AG09309 (cell line): ENCODE measurements around the gene CLDN24.
"Not testable (repeated sequence)": the region's sequence is repeated elsewhere in the genome, so short reads cannot be mapped to it uniquely, and the experiment has no call there.

ENCODE experiments used
- DNase-seq: peaks from one replicate; pipeline ENCODE4 v3.0.0-alpha.2; 2010; ENCODE audit warnings: low read depth
- H3K4me3 ChIP-seq: 2 replicates; pipeline ENCODE4 v1.5.1; 2011; ENCODE audit warnings: mild to moderate bottlenecking, low read depth, low read length, moderate library complexity; ENCODE audit not compliant: control insufficient read depth
- TF ChIP-seq, protein P1 (sequence below): IDR thresholded peaks from 2 replicates; pipeline ENCODE4 v1.5.1; 2011; ENCODE audit warnings: mild to moderate bottlenecking, low read depth, low read length, inconsistent platforms; ENCODE audit not compliant: insufficient read depth, control insufficient read depth; ENCODE audit errors: missing control alignments

CLDN24 gene

DNA sequence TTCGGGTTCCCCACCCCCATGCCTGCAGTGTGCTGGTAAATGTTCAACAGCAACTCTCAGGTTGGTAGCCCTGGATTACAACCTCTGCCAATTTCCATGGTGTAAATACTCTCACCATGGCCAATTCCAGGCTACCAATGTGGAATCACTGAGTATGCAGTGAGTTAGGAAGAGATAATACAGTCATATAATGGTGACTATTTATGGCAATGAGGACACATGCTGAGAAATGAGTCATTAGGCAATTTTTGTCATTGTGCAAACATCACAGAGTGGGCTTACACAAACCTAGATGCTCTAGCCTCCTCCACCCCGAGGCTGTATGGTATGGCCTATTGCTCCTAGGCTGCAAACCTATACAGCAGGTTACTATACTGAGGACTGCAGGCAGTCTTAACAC is 4.6 kb upstream of the CLDN24 start:
- TF ChIP-seq, protein P1, sequence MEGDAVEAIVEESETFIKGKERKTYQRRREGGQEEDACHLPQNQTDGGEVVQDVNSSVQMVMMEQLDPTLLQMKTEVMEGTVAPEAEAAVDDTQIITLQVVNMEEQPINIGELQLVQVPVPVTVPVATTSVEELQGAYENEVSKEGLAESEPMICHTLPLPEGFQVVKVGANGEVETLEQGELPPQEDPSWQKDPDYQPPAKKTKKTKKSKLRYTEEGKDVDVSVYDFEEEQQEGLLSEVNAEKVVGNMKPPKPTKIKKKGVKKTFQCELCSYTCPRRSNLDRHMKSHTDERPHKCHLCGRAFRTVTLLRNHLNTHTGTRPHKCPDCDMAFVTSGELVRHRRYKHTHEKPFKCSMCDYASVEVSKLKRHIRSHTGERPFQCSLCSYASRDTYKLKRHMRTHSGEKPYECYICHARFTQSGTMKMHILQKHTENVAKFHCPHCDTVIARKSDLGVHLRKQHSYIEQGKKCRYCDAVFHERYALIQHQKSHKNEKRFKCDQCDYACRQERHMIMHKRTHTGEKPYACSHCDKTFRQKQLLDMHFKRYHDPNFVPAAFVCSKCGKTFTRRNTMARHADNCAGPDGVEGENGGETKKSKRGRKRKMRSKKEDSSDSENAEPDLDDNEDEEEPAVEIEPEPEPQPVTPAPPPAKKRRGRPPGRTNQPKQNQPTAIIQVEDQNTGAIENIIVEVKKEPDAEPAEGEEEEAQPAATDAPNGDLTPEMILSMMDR, result no peak
- DNase-seq, result no peak
- H3K4me3 ChIP-seq, result no peak overlapping the region

DNA sequence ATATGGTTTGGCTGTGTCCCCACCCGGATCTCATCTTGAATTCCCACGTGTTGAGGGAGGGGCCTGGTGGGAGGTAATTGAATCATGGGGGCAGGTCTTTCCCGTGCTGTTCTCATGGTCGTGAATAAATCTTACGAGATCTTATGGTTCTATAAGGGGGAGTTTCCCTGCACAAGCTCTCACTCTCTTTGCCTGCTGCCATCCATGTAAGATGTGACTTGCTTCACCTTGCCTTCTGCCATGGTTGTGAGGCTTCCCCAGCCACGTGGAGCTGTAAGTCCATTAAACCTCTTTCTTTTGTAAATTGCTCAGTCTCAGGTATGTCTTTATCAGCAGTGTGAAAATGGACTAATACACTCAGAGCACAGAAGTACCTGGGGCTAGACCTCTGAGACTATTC is 4.2 kb upstream of the CLDN24 start:
- H3K4me3 ChIP-seq, DNase-seq: not testable (repeated sequence)

DNA sequence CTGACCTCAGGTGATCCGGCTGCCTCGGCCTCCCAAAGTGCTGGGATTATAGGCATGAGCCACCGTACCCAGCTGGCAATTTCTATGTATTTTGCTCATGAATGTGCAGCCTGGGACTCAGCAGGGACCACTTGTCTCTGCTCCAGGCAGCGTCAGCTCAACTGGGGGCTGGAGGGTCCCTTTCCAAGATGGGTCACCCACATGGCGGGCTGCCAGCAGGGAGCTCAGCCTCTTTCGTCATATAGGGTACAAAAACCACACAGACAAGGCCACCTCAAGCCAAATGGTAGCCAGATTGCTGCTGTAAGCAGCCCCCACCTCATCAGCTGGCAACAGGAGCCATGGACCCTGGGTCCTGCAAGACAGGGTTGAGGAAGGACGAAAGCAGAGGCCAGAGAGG is 2.4 kb upstream of the CLDN24 start:
- DNase-seq, result no peak
- H3K4me3 ChIP-seq, result no peak overlapping the region
- TF ChIP-seq, protein P1, result no peak

DNA sequence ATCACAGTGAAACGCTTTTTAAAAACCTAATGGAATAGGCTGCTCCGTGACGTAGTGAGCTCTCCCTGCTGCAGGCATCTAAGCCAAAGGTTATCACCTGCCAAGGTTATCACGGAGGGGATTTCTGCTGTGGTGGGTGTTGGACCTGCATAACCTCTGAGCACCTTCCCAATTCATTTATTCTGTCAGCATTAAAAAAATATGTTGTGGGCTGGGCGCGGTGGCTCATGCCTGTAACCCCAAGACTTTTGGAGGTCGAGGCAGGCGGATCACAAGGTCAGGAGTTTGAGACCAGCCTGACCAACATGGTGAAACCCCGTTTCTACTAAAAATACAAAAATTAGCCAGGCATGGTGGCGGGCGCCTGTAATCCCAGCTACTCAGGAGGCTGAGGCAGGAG is 1.8 kb upstream of the CLDN24 start:
- H3K4me3 ChIP-seq, result not testable (repeated sequence)

DNA sequence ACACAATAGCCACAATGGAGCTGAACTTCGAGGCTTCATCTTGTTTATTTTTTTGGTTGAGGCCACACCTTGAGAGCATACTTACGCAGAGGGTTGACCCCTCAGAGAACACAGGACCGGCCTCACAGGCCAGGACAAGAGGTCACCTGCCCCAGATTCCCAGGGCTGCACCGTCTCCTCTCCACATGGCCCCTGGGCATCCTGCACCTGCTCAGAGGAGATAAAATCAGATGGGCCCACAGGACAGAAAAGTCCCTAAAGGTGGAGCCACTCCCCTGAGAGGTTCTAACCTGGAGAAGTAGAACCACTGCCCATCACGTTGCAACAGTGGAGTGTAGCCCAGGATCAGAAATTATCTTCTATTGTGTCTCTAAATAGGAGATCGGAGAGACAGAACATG is 1.1 kb upstream of the CLDN24 start:
- no peak overlapping the region for H3K4me3 ChIP-seq
- TF ChIP-seq, protein P1, result no peak
- DNase-seq, result no peak

More for the DNA sequence above, 1.8 kb upstream of the CLDN24 start:
- DNase-seq, result not testable (repeated sequence)

DNA sequence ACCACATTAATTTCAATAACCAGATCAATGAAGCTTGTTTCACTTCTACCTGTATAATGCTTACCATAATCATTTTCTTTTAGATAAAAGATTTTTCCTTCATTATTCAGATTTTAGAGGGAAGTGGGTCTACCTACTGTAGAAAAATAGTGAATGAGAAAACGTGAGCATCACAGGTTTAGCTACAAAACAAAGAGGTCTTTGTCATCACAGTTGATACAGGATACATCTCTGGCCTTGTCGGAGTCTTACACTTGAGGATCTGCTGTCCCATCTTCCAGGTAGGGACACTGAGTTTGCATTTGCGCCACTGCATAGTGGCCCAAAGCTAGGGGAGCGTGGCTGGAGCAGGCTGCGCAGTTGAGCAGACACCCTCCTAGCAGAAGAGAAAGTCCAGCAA is 710 bp downstream of the CLDN24 start:
- no peak for DNase-seq
- TF ChIP-seq, protein P1, result no peak

DNA sequence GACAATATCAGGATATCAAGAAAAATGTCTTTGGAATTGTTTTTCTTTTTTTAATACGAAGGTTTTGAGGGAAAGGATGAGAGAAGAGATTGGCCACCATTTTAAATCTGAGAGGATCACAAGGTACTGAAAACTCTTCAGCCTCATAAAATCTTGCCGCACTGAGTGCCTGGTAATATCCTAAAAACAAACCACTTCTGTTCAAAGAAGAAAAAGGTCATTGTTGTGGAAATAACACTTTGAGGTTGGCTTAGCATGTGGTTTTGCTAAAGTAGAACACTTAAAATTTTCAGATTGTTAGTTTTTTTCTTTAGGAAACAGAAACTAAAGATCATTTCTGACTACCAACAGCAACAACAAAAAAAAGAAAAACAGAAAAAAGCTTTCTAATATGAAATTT is 1.1 kb downstream of the CLDN24 start:
- TF ChIP-seq, protein P1, result no peak
- H3K4me3 ChIP-seq, result no peak overlapping the region
- DNase-seq, result no peak

More for the DNA sequence above, 710 bp downstream of the CLDN24 start:
- no peak overlapping the region for H3K4me3 ChIP-seq

DNA sequence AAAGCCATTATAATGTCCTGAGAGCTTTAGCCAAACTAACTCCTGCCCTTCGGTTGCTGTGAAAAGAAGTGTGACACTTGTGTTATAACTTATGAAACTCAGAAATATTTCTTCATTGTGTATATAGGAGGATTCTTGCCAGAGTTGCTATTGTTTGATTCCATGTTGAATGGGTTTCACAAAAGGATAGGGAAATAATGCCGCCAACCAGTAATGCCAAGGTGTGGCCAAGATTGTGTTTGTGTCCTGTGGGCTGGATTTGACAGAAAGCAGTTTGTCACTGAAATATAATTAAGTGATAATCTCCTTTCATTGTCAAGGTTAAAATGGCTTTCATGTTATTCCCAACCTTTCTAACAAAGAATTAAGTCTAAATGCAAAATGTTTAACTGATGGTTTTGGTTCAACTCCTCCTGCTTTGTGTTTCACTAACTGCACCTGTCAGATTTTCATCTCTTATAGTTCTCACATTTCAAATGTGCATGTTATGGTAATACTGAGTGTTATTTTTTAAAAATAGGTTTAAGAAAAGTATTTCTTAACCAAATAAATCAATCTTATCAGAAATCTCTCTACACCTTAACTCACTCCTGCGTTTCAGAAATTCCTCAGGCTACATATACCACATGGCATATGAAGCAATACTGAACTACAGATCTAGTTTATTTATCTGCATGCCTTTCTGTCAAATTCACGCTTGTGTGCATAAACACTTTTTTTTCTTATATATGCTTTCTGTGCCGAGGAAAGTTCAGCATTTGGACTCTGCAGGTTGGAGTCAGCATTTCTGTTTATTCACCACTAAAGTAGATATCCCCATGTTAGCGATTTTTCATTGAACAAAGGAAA is 1.8 kb downstream of the CLDN24 start, which contains the start of gene CLDN22:
TSS of gene CLDN22 (minus strand) at position 66 of the 849 bp plus-strand sequence. CDS start at position 8, 58 bp downstream.
- no peak for DNase-seq
- TF ChIP-seq, protein P1, result no peak
- no peak within 1 kb of the TSS for H3K4me3 ChIP-seq
